Measurements from ENCODE around the gene UBQLN1.

UBQLN1 gene

DNA sequence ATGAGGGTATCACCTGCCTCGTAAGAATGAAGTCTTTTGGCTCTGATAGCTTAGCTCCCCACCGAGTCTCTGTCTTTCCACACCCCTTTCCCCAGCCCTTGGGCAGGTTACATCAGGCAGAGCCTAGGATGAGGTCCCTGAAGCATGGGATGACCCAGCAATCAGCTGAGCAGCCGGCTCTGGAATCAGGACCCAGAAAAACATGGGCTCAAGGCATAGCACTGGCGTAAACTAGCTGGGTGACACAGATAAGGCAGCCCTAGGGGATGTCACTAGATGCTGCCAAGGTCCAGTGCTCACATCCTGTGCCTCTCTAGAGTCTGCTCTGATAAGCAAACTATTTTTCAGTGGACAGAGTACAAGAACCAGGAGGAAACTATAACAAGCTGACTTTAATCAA is 58.2 kb downstream of the UBQLN1 start:
- Histone ChIP-seq H3K36me3 (ENCODE audit: control insufficient read depth, low read length) (peaks cover 27% of the 10 kb centered on the region), H3K4me2 (ENCODE audit: low read length) (no peak overlapping the region), H3K4me1 (ENCODE audit: control insufficient read depth, low read length) (no peaks in the 10 kb centered on the region; the same call in 1 of the 2 replicates), H4K20me1 (ENCODE audit: control insufficient read depth, insufficient read depth, low read depth, low read length) (no peaks in the 10 kb centered on the region), H3K27ac (ENCODE audit: low read depth, low read length) (no peak overlapping the region), H3K9me3 (ENCODE audit: control insufficient read depth, insufficient read depth, low read length) (no peaks in the 10 kb centered on the region), H3K27me3 (ENCODE audit: control insufficient read depth, low read length) (no peaks in the 10 kb centered on the region), H3K9me2 (replicated peaks; ENCODE audit: control insufficient read depth, low read length) (no peaks in the 10 kb centered on the region), H3F3A (ENCODE audit: control insufficient read depth, insufficient read depth) (no peaks in the 10 kb centered on the region), H3K4me3 (ENCODE audit: low read length) (no peak overlapping the region), H3K79me2 (ENCODE audit: control insufficient read depth, low read length) (no peaks in the 10 kb centered on the region)
- no peak for TF ChIP-seq EZH2phosphoT487 (IDR thresholded peaks at IDR 0.05; ENCODE audit: borderline replicate concordance, low read length)
- TF ChIP-seq, protein P1, sequence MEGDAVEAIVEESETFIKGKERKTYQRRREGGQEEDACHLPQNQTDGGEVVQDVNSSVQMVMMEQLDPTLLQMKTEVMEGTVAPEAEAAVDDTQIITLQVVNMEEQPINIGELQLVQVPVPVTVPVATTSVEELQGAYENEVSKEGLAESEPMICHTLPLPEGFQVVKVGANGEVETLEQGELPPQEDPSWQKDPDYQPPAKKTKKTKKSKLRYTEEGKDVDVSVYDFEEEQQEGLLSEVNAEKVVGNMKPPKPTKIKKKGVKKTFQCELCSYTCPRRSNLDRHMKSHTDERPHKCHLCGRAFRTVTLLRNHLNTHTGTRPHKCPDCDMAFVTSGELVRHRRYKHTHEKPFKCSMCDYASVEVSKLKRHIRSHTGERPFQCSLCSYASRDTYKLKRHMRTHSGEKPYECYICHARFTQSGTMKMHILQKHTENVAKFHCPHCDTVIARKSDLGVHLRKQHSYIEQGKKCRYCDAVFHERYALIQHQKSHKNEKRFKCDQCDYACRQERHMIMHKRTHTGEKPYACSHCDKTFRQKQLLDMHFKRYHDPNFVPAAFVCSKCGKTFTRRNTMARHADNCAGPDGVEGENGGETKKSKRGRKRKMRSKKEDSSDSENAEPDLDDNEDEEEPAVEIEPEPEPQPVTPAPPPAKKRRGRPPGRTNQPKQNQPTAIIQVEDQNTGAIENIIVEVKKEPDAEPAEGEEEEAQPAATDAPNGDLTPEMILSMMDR (IDR thresholded peaks at IDR 0.05; ENCODE audit: low read depth, low read length, poor library complexity, severe bottlenecking), result no peak

DNA sequence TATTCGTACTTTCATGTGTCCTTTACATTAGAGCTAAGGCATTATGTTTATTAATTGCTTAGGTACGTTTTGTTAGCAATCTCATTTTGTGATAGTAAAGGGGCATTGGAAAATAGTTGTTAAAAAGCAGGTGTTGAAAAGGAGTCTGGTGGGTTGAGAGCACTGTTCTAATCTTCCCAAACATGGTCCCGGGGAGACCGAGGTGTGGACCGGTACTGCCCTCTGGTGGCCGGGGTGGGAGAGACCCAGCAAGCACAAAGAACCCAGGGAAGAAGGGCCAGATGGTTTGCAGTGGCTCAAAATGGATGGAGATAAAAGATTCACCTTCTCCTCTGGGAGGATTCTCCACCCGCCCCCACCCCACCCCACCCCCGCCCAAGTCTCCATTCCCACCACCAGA is 58.7 kb downstream of the UBQLN1 start:
- Histone ChIP-seq H3K4me3 (ENCODE audit: low read length) (no peak overlapping the region), H4K20me1 (ENCODE audit: control insufficient read depth, insufficient read depth, low read depth, low read length) (no peaks in the 10 kb centered on the region), H3K27ac (ENCODE audit: low read depth, low read length) (no peak overlapping the region), H3F3A (ENCODE audit: control insufficient read depth, insufficient read depth) (no peaks in the 10 kb centered on the region), H3K9me3 (ENCODE audit: control insufficient read depth, insufficient read depth, low read length) (no peaks in the 10 kb centered on the region), H3K79me2 (ENCODE audit: control insufficient read depth, low read length) (no peaks in the 10 kb centered on the region), H3K4me2 (ENCODE audit: low read length) (no peak overlapping the region), H3K36me3 (ENCODE audit: control insufficient read depth, low read length) (peaks cover 24% of the 10 kb centered on the region), H3K9me2 (replicated peaks; ENCODE audit: control insufficient read depth, low read length) (no peaks in the 10 kb centered on the region), H3K27me3 (ENCODE audit: control insufficient read depth, low read length) (no peaks in the 10 kb centered on the region), H3K4me1 (ENCODE audit: control insufficient read depth, low read length) (no peaks in the 10 kb centered on the region; the same call in 1 of the 2 replicates)
- no peak for TF ChIP-seq EZH2phosphoT487 (IDR thresholded peaks at IDR 0.05; ENCODE audit: borderline replicate concordance, low read length)
- TF ChIP-seq, protein P1 (IDR thresholded peaks at IDR 0.05; ENCODE audit: low read depth, low read length, poor library complexity, severe bottlenecking), result peak; percentile 73

DNA sequence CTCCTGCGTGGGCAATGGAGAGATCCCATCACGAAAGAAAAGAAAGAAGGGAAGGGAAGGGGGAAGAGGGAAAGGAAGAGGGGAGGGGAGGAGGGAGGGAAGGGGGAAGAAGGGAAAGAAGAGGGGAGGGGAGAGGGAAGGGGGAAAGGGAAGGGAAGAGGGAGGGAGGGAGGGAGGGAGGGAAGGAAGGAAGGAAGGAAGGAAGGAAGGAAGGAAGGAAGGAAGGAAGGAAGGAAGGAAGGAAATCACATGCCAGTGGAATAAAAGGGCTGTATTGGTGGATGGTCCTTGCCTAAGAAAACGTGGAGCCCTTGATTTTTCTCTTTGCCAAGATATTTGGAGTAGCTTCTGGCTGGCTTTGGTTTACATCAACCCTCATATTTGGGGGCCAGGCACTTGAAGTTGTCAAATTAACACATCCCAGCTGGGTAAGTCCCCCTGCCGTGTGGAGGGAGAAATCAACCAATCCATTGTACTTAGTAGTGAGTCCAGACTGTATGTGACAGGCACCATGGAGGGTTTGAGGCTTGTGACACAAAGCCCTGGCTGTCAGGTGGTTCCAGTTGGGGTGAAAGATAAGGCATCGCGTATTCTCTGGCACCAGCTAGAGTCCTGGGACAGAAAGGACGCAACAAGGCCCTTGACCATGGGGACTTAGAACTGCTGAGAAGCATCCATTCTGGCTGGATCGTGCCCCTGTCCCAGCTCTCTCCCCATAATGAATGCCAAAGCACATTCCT is 61.1 kb downstream of the UBQLN1 start:
- no peak overlapping the region for H3K27ac ChIP-seq (ENCODE audit: low read depth, low read length)
- no peak overlapping the region for H3K4me2 ChIP-seq (ENCODE audit: low read length)
- no peaks in the 10 kb centered on the region for H4K20me1 ChIP-seq (ENCODE audit: control insufficient read depth, insufficient read depth, low read depth, low read length)
- no peak overlapping the region for H3K4me3 ChIP-seq (ENCODE audit: low read length)
- H3F3A ChIP-seq (ENCODE audit: control insufficient read depth, insufficient read depth), result no peaks in the 10 kb centered on the region
- H3K79me2 ChIP-seq (ENCODE audit: control insufficient read depth, low read length), result no peaks in the 10 kb centered on the region
- H3K27me3 ChIP-seq (ENCODE audit: control insufficient read depth, low read length), result no peaks in the 10 kb centered on the region
- no peaks in the 10 kb centered on the region for H3K9me3 ChIP-seq (ENCODE audit: control insufficient read depth, insufficient read depth, low read length)
- no peaks in the 10 kb centered on the region; the same call in 1 of the 2 replicates for H3K4me1 ChIP-seq (ENCODE audit: control insufficient read depth, low read length)
- peaks cover 7% of the 10 kb centered on the region for H3K36me3 ChIP-seq (ENCODE audit: control insufficient read depth, low read length)
- H3K9me2 ChIP-seq (replicated peaks; ENCODE audit: control insufficient read depth, low read length), result no peaks in the 10 kb centered on the region
- TF ChIP-seq, protein P1 (IDR thresholded peaks at IDR 0.05; ENCODE audit: low read depth, low read length, poor library complexity, severe bottlenecking), result no peak
- no peak for TF ChIP-seq EZH2phosphoT487 (IDR thresholded peaks at IDR 0.05; ENCODE audit: borderline replicate concordance, low read length)
